Activated T-cell treated with anti-CD3 and anti-CD28 coated beads, Interleukin-2, amount 50 U/mL, for 24 hours (primary cell): ENCODE results near the gene SELENOW.
A peak's percentile ranks its signal among the peaks of the same experiment; 100 is the strongest.
"Not testable (repeated sequence)": the region's sequence is repeated elsewhere in the genome, so short reads cannot be mapped to it uniquely, and the experiment has no call there.

Source experiments
- DNase-seq: peaks from one replicate; pipeline ENCODE4 v3.0.0-alpha.2; 2020
- H3K27ac Mint-ChIP-seq: 2 replicates; pipeline ENCODE4 v1.8.0; 2020; ENCODE audit warnings: mild to moderate bottlenecking, mixed read lengths
- H3K27me3 Mint-ChIP-seq: 2 replicates; pipeline ENCODE4 v1.8.0; 2020; ENCODE audit warnings: mixed read lengths
- H3K36me3 Mint-ChIP-seq: 2 replicates; pipeline ENCODE4 v1.8.0; 2020; ENCODE audit warnings: low read depth, mixed read lengths
- H3K4me1 Mint-ChIP-seq: 2 replicates; pipeline ENCODE4 v1.8.0; 2020; ENCODE audit warnings: low read depth, mixed read lengths
- H3K4me3 Mint-ChIP-seq: 2 replicates; pipeline ENCODE4 v1.8.0; 2020; ENCODE audit warnings: mild to moderate bottlenecking, moderate library complexity, mixed read lengths
- H3K9me3 Mint-ChIP-seq: 2 replicates; pipeline ENCODE4 v1.8.0; 2020; ENCODE audit warnings: mixed read lengths

The SELENOW gene

GRCh38 chr19:47787307-47787706 lies 8.8 kb downstream of the SELENOW start:
- not testable (repeated sequence) for H3K27ac Mint-ChIP-seq, H3K4me1 Mint-ChIP-seq, H3K9me3 Mint-ChIP-seq, H3K27me3 Mint-ChIP-seq, H3K4me3 Mint-ChIP-seq, DNase-seq
- peaks cover 46% of the 10 kb centered on the region for H3K36me3 Mint-ChIP-seq

DNA sequence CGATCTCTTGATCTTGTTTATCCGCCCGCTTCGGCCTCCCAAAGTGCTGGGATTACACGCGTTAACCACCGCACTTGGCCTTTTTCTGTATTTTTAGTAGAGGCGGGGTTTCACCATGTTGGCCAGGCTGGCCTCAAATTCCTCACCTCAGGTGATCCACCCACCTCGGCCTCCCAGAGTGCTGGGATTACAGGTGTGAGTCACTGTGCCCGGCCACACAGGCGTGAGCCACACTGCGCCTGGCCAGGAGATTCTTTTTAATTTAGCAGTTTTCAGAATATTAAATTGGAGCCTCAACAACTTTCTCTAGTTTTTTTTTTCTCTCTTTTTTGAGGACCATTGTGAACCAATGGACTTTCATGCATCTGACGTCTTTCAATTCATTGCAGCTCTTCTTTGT lies 11.3 kb downstream of the SELENOW start:
- H3K9me3 Mint-ChIP-seq, DNase-seq, H3K4me3 Mint-ChIP-seq, H3K4me1 Mint-ChIP-seq, H3K27me3 Mint-ChIP-seq, H3K27ac Mint-ChIP-seq: not testable (repeated sequence)
- H3K36me3 Mint-ChIP-seq: peaks cover 21% of the 10 kb centered on the region

- no peaks in the 10 kb centered on the region for H3K27me3 Mint-ChIP-seq
- H3K4me1 Mint-ChIP-seq: peaks cover 4% of the 10 kb centered on the region
- H3K36me3 Mint-ChIP-seq: peaks cover 16% of the 10 kb centered on the region
- no peak overlapping the region for H3K27ac Mint-ChIP-seq
- no peak overlapping the region for H3K4me3 Mint-ChIP-seq
- H3K9me3 Mint-ChIP-seq: peaks cover 2% of the 10 kb centered on the region
- DNase-seq: peak; percentile 89
These were observed 11.9 kb downstream of the SELENOW start for GRCh38 chr19:47790398-47790814.

DNA sequence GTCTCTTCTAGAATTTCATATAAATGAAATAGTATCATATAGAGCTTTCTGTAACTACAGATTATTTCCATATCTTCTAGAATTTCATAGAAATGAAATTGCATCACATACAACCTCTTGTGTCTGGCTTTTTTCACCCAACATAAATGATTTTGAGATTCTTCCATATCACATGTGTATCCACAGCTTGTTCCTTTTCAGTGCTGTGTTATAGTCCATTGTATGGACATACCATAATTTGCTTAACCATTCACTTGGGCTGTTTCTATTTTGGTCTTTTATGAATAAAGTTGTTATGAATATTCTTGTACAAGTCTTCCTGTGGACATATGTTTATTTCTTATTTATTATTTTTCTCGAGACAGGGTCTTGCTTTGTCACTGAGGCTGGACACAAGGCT lies 14.1 kb downstream of the SELENOW start:
- Mint-ChIP-seq H3K27me3 (no peaks in the 10 kb centered on the region), H3K27ac (no peak overlapping the region), H3K4me1 (peaks cover 4% of the 10 kb centered on the region), H3K9me3 (peaks cover 2% of the 10 kb centered on the region), H3K4me3 (no peak overlapping the region), H3K36me3 (no peaks in the 10 kb centered on the region)
- no peak for DNase-seq

GRCh38 chr19:47794526-47794925 lies 16.0 kb downstream of the SELENOW start:
- H3K4me1 Mint-ChIP-seq: peaks cover 1% of the 10 kb centered on the region
- H3K27me3 Mint-ChIP-seq: peaks cover 5% of the 10 kb centered on the region
- no peak overlapping the region for H3K27ac Mint-ChIP-seq
- no peak for DNase-seq
- H3K36me3 Mint-ChIP-seq: no peaks in the 10 kb centered on the region
- peaks cover 2% of the 10 kb centered on the region for H3K9me3 Mint-ChIP-seq
- H3K4me3 Mint-ChIP-seq: no peak overlapping the region

GRCh38 chr19:47796785-47797184 lies 18.3 kb downstream of the SELENOW start:
- Mint-ChIP-seq H3K4me1 (no peaks in the 10 kb centered on the region), H3K27me3 (peaks cover 5% of the 10 kb centered on the region), H3K9me3 (peaks cover 2% of the 10 kb centered on the region), H3K4me3 (no peak overlapping the region), H3K27ac (no peak overlapping the region), H3K36me3 (no peaks in the 10 kb centered on the region)
- no peak for DNase-seq

GRCh38 chr19:47797996-47798903 lies 19.7 kb downstream of the SELENOW start:
- DNase-seq: no peak
- peaks cover 5% of the 10 kb centered on the region for H3K27me3 Mint-ChIP-seq
- no peak overlapping the region for H3K4me3 Mint-ChIP-seq
- no peaks in the 10 kb centered on the region for H3K36me3 Mint-ChIP-seq
- no peaks in the 10 kb centered on the region for H3K4me1 Mint-ChIP-seq
- H3K9me3 Mint-ChIP-seq: no peaks in the 10 kb centered on the region
- no peak overlapping the region for H3K27ac Mint-ChIP-seq

GRCh38 chr19:47798904-47799266 lies 20.4 kb downstream of the SELENOW start:
- no peaks in the 10 kb centered on the region for H3K36me3 Mint-ChIP-seq
- no peaks in the 10 kb centered on the region for H3K4me1 Mint-ChIP-seq
- H3K9me3 Mint-ChIP-seq: no peaks in the 10 kb centered on the region
- H3K27ac Mint-ChIP-seq: no peak overlapping the region
- no peak for DNase-seq
- H3K27me3 Mint-ChIP-seq: peaks cover 5% of the 10 kb centered on the region
- no peak overlapping the region for H3K4me3 Mint-ChIP-seq

- H3K27me3 Mint-ChIP-seq: peaks cover 5% of the 10 kb centered on the region
- DNase-seq: no peak
- no peak overlapping the region for H3K4me3 Mint-ChIP-seq
- no peaks in the 10 kb centered on the region for H3K4me1 Mint-ChIP-seq
- H3K9me3 Mint-ChIP-seq: no peaks in the 10 kb centered on the region
- H3K36me3 Mint-ChIP-seq: no peaks in the 10 kb centered on the region
- H3K27ac Mint-ChIP-seq: no peak overlapping the region
These were observed 22.8 kb downstream of the SELENOW start for GRCh38 chr19:47801270-47801669.

DNA sequence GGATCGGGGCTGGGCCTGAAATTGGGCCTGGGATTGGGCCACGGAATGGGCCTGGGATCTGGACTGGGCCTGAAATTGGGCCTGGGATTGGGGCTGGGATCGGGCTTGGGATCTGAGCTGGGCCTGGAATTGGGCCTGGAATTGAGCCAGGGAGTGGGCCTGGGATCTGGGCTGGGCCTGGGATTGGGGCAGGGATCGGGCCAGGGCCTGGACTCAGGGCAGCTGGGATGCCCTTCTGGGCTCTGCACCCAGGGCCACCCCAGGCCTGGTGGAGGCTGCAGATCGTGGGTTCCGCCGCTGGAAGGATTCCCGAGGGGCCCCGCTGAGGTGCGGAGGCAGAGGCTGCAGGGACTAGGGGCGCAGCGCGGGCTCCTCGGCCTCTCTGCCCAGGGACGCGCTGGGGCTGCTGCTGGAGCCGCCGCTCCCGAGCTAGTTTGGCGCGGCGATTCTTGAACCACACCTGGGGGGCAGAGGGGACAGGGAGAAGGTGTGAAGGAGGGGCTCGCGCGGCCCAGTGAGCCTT lies 24.1 kb downstream of the SELENOW start:
- Mint-ChIP-seq H3K9me3 (no peaks in the 10 kb centered on the region), H3K27ac (no peak overlapping the region), H3K4me3 (no peak overlapping the region), H3K36me3 (no peaks in the 10 kb centered on the region), H3K4me1 (no peaks in the 10 kb centered on the region), H3K27me3 (peaks cover 5% of the 10 kb centered on the region)
- DNase-seq: no peak

- not testable (repeated sequence) for H3K9me3 Mint-ChIP-seq, H3K27me3 Mint-ChIP-seq, DNase-seq, H3K4me1 Mint-ChIP-seq, H3K4me3 Mint-ChIP-seq, H3K36me3 Mint-ChIP-seq, H3K27ac Mint-ChIP-seq
These were observed 24.6 kb downstream of the SELENOW start for GRCh38 chr19:47803148-47803547.

DNA sequence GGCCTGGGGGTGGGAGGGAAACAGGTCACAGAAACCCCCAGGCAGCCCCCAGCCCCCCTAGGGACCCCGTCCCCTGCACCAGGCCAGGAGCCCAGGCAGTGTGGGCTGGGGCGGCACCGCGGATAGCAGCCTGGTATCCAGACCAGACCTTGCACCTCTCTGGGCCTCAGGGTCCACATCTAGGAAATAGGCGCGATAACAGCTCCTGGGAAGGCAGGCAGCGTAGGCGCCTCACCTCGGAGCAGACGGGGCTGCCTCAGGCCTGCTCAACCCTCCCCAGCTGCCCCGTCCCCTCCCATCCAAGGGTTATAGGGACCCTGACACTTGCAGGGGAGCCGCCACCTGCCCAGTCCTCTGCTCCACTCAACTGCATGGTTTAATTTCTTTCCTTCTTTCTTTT lies 25.2 kb downstream of the SELENOW start:
- not testable (repeated sequence) for H3K4me1 Mint-ChIP-seq, H3K27ac Mint-ChIP-seq, H3K4me3 Mint-ChIP-seq, H3K36me3 Mint-ChIP-seq, H3K9me3 Mint-ChIP-seq, DNase-seq, H3K27me3 Mint-ChIP-seq

- H3K36me3 Mint-ChIP-seq, H3K27ac Mint-ChIP-seq, H3K4me3 Mint-ChIP-seq, H3K27me3 Mint-ChIP-seq, H3K4me1 Mint-ChIP-seq, H3K9me3 Mint-ChIP-seq, DNase-seq: not testable (repeated sequence)
These were observed 25.9 kb downstream of the SELENOW start, which contains the start of gene TPRX1 for GRCh38 chr19:47804451-47804850. Gene TPRX1 (minus strand): TSS chr19:47804551. CDS start chr19:47804539, 12 bp downstream.

DNA sequence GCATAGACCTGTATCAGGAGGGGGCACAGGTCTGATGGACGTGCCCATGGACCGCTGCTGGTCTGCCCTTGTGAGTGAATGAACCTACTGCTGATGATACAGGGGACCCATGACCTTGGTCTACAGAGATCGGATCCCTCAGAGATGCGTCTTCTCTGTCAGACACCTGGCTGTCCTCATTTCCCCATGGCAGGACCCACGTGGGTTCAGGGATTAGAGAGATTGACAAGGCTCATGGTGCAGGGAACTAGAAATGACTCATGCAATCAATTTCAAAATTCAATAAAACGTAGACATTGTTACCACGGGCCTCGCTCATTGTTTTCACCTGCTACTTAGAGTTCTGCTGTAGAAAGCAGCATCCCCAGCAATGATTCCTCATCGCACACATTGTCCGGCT lies 26.8 kb downstream of the SELENOW start:
- no peak for DNase-seq
- Mint-ChIP-seq H3K27me3 (no peaks in the 10 kb centered on the region), H3K4me1 (no peaks in the 10 kb centered on the region), H3K4me3 (no peak overlapping the region), H3K27ac (no peak overlapping the region), H3K36me3 (no peaks in the 10 kb centered on the region), H3K9me3 (no peaks in the 10 kb centered on the region)

- H3K27ac Mint-ChIP-seq: no peak overlapping the region
- H3K36me3 Mint-ChIP-seq: no peaks in the 10 kb centered on the region
- no peak overlapping the region for H3K4me3 Mint-ChIP-seq
- no peaks in the 10 kb centered on the region for H3K9me3 Mint-ChIP-seq
- no peaks in the 10 kb centered on the region for H3K27me3 Mint-ChIP-seq
- DNase-seq: no peak
- no peaks in the 10 kb centered on the region for H3K4me1 Mint-ChIP-seq
These were observed 27.9 kb downstream of the SELENOW start for GRCh38 chr19:47806435-47806834.
